Progenitor cell of endocrine pancreas (in vitro differentiated cells): ENCODE data around the gene ATPAF2. TPM values are rescaled to one million over a fixed set of nuclear protein-coding genes. Genes with fewer than 3 reads are reported as not detected.

Experiments used
- DNase-seq: peaks from one replicate; pipeline ENCODE4 v3.0.0; 2021; ENCODE audit warnings: low spot score; ENCODE audit not compliant: unreplicated experiment
- H3K27ac Mint-ChIP-seq: 2 replicates; pipeline ENCODE4 v1.8.0; 2021; ENCODE audit warnings: mild to moderate bottlenecking, moderate library complexity, mixed read lengths
- H3K27me3 Mint-ChIP-seq: 2 replicates; pipeline ENCODE4 v1.8.0; 2021; ENCODE audit warnings: mixed read lengths
- H3K36me3 Mint-ChIP-seq: 2 replicates; pipeline ENCODE4 v1.8.0; 2022; ENCODE audit warnings: mixed read lengths; ENCODE audit not compliant: insufficient read depth
- H3K4me1 Mint-ChIP-seq: 2 replicates; pipeline ENCODE4 v1.8.0; 2021; ENCODE audit warnings: low read depth, mixed read lengths
- H3K4me3 Mint-ChIP-seq: 2 replicates; pipeline ENCODE4 v1.8.0; 2021; ENCODE audit warnings: low read depth, mild to moderate bottlenecking, moderate library complexity, mixed read lengths
- H3K9me3 Mint-ChIP-seq: 2 replicates; pipeline ENCODE4 v1.8.0; 2021; ENCODE audit warnings: low read depth, mixed read lengths
- CTCF ChIP-seq: fragments of 200-600 bp; sonication (generic); IDR thresholded peaks from one replicate; pipeline ENCODE4 v1.5.0; 2021; ENCODE audit warnings: antibody characterized with exemption, mild to moderate bottlenecking; ENCODE audit not compliant: unreplicated experiment
- total RNA-seq: library from RNA; stranded (reverse); gene quantifications from 2 replicates; pipeline ENCODE4 v1.2.1, GENCODE V29; 2021

The ATPAF2 gene
- total RNA-seq, 1 donor from 2014 or later: 31.5 TPM

- peaks cover 1% of the 10 kb centered on the region for H3K4me1 Mint-ChIP-seq
- no peak for TF ChIP-seq CTCF
- peaks cover 3% of the 10 kb centered on the region for H3K27me3 Mint-ChIP-seq
- H3K4me3 Mint-ChIP-seq: no peak overlapping the region
- no peaks in the 10 kb centered on the region for H3K9me3 Mint-ChIP-seq
- DNase-seq: no peak
- peaks cover 21% of the 10 kb centered on the region for H3K36me3 Mint-ChIP-seq
- no peak overlapping the region for H3K27ac Mint-ChIP-seq
Observed at GRCh38 chr17:18011286-18011685, 27.7 kb downstream of the ATPAF2 start.

DNA sequence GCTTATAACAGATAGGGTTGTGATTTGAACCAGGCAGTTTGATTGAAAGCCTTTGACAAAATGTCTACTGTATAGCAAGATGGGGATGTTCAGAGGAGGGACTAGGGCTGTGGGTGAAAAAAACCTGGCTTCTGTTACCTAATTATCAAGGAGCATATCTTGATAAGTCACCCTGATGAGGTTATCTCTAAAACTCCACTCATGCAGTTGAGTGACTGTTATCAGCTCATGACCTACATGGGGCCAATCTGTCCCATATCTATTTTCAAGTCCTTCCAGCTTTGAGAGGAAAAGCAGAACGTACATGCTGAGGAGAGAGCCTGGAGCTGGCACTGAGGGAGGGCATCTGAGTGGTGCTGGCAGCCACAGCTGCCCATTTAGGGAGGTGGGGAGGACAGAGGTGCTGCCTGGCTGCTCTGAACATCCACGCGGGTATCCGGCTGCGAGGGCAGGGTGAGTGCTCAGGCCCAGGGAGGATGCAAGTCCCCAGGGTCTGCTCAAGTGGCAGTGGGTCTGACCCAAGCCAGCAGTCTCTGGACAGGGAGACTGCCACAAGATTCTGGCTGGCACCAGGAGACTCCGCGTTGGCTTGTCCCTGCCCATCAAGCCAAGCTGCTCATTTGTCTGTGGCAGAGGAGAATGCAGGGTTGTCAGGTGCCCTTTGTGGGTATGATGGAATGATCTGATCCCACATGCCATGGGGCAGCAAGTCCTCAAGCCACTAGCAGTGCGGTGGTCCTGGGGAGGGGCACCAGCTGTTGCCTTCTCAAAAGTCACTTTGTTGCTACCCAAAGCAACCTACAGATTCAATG, 29.2 kb downstream of the ATPAF2 start:
- Mint-ChIP-seq H3K36me3 (peaks cover 19% of the 10 kb centered on the region), H3K4me3 (no peak overlapping the region), H3K9me3 (no peaks in the 10 kb centered on the region), H3K27me3 (peaks cover 3% of the 10 kb centered on the region), H3K27ac (peak overlapping the region; percentile 41), H3K4me1 (peaks cover 1% of the 10 kb centered on the region)
- TF ChIP-seq CTCF: no peak
- no peak for DNase-seq

- no peak overlapping the region for H3K4me3 Mint-ChIP-seq
- TF ChIP-seq CTCF: no peak
- peaks cover 3% of the 10 kb centered on the region for H3K27me3 Mint-ChIP-seq
- H3K9me3 Mint-ChIP-seq: no peaks in the 10 kb centered on the region
- no peak overlapping the region for H3K27ac Mint-ChIP-seq
- peaks cover 1% of the 10 kb centered on the region for H3K4me1 Mint-ChIP-seq
- DNase-seq: no peak
- peaks cover 19% of the 10 kb centered on the region for H3K36me3 Mint-ChIP-seq
Observed at GRCh38 chr17:18008496-18009268, 30.3 kb downstream of the ATPAF2 start.

GRCh38 chr17:18006495-18007239, 32.3 kb downstream of the ATPAF2 start:
- Mint-ChIP-seq H3K4me1 (peaks cover 3% of the 10 kb centered on the region), H3K27ac (no peak overlapping the region), H3K27me3 (peaks cover 3% of the 10 kb centered on the region), H3K4me3 (no peak overlapping the region), H3K9me3 (no peaks in the 10 kb centered on the region), H3K36me3 (peaks cover 15% of the 10 kb centered on the region)
- no peak for DNase-seq
- TF ChIP-seq CTCF: no peak

DNA sequence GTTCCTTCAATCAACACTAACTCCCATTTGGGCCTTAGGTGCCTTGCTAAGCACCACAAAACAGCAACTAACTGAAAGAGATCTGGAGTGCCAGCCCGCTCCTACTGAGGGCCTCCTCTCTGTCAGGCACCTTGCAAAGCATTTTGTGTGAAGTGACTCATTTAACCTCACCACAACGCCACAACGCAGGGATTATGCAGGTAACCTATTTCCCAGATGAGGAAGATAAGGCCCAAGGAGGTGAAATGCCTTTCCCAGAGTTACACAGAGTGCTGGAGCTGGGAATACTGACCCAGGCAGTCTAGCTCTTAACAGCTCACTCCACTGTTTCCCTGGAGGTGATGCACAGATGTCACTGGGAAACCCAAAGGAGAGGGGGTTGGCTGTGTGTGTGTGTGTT, 33.5 kb downstream of the ATPAF2 start:
- no peak overlapping the region for H3K4me3 Mint-ChIP-seq
- TF ChIP-seq CTCF: no peak
- H3K36me3 Mint-ChIP-seq: peaks cover 13% of the 10 kb centered on the region
- no peak for DNase-seq
- H3K9me3 Mint-ChIP-seq: no peaks in the 10 kb centered on the region
- no peak overlapping the region for H3K27ac Mint-ChIP-seq
- peaks cover 3% of the 10 kb centered on the region for H3K27me3 Mint-ChIP-seq
- H3K4me1 Mint-ChIP-seq: peaks cover 3% of the 10 kb centered on the region
